NB4 (cell line): ENCODE data around the gene PCBD1.

Source experiments
- MAX ChIP-seq: IDR thresholded peaks from 2 replicates; pipeline ENCODE4 v1.6.1; 2011; ENCODE audit warnings: low read depth, low read length
- MYC ChIP-seq: IDR thresholded peaks from 2 replicates; pipeline ENCODE4 v1.6.1; 2011; ENCODE audit warnings: low read depth, low read length
- POLR2A ChIP-seq: IDR thresholded peaks from 2 replicates; pipeline ENCODE4 v1.6.1; 2011; ENCODE audit warnings: mild to moderate bottlenecking; ENCODE audit not compliant: insufficient read length; ENCODE audit errors: extremely low read depth
- TF ChIP-seq, protein P1 (sequence below): IDR thresholded peaks from one replicate; pipeline ENCODE4 v1.5.1; 2012; ENCODE audit warnings: low read depth, low read length

DNA sequence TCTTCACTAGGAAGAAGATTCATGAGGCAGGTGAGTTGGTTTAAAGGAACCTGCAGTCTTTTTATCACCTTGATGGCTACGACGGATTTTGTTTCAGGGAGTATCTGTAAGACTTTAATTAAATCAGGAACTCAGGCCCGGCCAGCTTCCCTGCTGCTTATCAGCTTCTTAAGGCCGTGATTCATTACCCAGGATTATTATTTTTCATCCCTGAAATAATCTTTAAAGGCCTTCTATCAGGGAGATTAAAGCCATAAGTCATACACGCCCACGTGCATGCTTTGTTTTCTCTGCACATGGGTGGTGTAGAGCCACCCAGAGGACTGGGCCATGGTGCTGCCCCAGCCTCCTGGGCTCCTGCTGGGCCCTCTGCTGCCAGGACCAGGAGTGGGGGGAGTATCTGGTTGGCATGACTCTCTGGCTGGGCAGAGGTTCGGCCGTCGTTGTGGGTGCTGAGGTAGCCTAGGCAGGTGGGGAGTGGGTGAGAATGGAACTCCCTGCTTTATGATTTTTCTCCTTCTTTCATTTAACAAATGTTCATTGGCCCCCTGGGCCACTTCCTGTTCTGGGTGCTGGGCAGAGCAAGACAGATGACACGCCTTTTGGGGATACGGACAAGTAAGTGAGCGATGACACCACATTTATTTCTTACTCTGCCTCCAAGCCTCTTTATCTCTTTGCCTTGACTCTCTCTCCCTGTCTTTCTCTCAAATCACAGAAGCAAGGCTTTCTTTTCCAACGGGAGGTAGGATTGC lies 39.0 kb upstream of the PCBD1 start:
- TF ChIP-seq, protein P1, sequence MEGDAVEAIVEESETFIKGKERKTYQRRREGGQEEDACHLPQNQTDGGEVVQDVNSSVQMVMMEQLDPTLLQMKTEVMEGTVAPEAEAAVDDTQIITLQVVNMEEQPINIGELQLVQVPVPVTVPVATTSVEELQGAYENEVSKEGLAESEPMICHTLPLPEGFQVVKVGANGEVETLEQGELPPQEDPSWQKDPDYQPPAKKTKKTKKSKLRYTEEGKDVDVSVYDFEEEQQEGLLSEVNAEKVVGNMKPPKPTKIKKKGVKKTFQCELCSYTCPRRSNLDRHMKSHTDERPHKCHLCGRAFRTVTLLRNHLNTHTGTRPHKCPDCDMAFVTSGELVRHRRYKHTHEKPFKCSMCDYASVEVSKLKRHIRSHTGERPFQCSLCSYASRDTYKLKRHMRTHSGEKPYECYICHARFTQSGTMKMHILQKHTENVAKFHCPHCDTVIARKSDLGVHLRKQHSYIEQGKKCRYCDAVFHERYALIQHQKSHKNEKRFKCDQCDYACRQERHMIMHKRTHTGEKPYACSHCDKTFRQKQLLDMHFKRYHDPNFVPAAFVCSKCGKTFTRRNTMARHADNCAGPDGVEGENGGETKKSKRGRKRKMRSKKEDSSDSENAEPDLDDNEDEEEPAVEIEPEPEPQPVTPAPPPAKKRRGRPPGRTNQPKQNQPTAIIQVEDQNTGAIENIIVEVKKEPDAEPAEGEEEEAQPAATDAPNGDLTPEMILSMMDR = no peak
- no peak for TF ChIP-seq POLR2A
- no peak for TF ChIP-seq MYC
- no peak; the same call in 1 of the 2 replicates for TF ChIP-seq MAX
